GM21786 (cell line): ENCODE measurements around the gene IL16.

Experiments used
- ATAC-seq: cut with Tn5 transposase; IDR thresholded peaks from one replicate; pipeline ENCODE4 v1.9.1; 2021; ENCODE audit not compliant: unreplicated experiment

Gene IL16

DNA sequence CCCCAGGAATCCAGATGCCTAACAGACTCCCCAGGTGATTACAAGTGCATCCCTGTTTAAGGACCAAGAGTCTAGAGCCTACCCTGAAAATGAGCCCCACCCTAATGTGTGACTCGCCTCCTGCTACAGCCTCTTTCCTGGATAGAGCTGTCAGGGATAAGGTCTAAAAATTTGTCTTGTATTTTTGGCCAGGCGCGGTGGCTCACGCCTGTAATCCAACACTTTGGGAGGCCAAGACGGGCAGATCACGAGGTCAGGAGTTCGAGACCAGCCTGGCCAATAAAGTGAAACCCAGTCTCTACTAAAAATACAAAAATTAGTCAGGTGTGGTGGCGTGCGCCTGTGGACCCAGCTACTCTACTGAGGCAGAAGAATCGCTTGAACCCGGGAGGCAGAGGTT, 166.1 kb downstream of the IL16 start:
- no peak for ATAC-seq

DNA sequence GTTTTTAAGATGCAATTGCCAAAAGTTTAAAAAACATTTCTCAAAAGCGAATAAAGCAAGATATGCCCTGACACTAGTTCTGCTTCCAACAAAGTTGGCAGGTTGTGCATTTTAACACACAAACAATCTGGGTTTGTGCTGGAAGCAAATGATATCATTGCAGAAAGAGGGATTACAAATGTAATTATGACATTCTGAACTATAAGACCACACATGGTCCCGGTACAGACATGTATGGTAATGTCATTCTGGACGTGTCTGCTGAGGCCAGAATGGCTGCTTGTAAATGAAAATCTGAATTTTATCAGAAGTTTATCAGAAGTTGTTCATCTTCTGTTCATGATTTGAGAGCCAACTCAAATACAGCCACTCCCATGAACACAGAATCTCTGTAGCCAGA, 166.6 kb downstream of the IL16 start:
- ATAC-seq = no peak
